Ecto neural progenitor cell (in vitro differentiated cells): ENCODE results near the gene C6orf58.

Experiments used
- DNase-seq: peaks from one replicate; pipeline ENCODE4 v3.0.0-alpha.2; 2018; ENCODE audit warnings: low spot score

Gene C6orf58

DNA sequence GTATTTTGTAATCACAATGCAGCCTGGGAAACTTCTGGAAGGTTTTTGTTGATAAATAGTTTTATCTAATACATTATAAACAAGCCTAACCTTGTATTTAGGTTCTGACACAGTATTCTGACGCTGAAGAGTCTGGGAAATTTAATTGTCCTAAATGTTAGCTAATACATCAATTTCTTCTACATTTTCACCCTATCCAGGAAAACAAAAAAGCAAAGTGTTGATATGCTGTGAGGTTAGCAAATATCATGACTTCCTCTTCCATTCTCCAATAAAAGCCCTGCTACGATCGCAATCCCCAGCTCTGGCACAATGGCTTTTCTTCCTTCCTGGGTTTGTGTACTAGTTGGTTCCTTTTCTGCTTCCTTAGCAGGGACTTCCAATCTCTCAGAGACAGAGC lies at the start of gene C6orf58:
TSS of gene C6orf58 (plus strand) at position 301 of the 400 bp plus-strand sequence. CDS start at position 313, 12 bp downstream.
- DNase-seq, result no peak

- no peak for DNase-seq
These were observed 44.0 kb upstream of the C6orf58 start for GRCh38 chr6:127533011-127533410.

- no peak for DNase-seq
These were observed 43.2 kb upstream of the C6orf58 start for GRCh38 chr6:127533736-127534135.

DNA sequence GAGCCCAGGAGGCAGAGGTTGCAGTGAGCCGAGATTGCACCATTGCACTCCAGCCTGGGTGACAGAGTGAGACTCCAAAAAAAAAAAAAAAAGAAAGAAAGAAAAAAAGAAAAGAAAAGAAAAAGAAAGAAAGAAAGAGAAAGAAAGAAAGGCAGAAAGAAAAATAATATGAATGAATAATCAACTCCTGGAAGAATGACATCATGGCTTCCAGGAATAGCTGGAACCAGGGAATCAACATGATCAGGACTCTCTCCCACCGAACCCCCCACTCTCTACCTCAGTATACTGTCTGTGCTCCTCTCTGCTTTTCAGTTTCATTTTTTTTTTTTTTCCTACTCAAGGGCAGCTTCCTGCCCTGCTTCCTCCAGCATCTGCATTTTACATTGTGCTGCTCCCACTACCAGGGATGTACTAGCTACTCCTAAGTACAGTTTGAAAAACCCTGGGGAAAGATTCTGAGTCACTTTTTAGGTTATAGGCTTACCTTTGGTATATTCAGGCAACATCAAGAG lies 38.2 kb upstream of the C6orf58 start:
- DNase-seq, result no peak

GRCh38 chr6:127539272-127539671 lies 37.7 kb upstream of the C6orf58 start:
- no peak for DNase-seq

DNA sequence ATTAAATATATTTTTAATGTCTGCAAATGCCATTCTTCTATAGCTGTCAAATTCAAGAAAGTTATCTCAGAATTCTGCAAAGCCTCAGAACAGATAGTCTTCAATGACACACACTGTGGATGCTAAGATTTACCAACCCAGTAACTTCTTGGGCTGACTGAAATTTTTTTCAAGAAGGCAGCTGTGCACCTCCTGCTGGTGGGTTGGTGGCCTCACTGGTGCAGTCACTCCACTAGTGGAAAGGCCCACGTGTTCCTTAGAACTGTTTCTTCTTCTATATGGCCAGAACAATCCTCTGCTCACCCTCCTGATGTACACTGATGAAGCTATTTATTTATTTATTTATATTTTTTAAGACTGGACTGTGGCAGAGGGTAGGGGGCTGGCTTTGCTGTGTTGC lies 29.8 kb upstream of the C6orf58 start:
- DNase-seq, result no peak

DNA sequence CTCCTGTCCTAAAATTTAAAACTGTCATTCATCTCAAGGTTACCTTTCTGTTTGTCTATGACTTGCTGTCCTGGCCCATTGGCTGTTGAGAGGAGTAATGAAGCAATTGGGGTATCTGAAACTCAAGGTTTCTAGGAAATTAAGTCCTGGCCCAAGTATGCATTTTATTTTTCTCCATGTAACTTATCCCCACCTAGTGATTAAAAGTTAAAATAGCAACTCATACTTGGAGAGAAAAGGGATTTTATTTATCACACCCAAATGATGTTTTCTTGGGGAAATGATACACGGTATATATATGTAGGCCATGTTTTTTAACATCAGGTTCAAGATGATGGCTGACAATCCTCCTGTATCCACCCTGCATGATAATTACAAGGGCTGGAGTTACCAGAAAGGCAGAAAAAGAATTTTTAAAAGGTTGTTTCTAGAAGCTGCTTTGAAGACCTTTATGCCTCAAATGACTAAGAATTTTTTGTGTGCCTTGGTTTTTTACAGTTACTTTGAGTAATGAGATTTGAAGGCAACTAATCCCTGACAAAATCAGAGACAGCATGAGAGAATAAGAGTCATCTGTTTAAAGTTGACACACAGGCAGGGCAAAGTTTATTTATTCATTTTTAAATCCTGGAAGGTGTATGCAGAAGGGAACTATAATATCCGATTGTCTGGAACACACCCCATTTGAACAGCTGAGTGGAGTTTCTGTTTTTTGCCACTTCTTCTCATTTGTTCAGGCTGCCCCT lies 28.9 kb upstream of the C6orf58 start:
- DNase-seq, result no peak

DNA sequence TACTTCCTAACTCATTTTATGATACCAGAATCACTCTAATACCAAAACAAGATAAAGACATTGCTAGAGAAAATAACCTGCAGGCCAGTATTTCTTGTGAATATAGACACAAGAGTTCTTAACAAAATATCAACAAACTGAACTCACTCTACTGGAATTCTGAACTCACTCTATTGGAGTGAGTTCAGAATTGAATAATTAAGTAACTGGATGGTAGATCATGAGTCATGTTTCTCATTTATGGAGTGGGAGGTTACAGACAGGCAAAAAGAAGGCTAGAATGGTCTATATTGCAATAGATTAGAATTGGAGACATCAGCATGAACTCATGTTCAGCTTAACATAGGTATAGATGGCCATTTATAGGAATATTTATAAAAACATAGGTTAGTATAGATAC lies 26.6 kb upstream of the C6orf58 start:
- DNase-seq, result no peak

DNA sequence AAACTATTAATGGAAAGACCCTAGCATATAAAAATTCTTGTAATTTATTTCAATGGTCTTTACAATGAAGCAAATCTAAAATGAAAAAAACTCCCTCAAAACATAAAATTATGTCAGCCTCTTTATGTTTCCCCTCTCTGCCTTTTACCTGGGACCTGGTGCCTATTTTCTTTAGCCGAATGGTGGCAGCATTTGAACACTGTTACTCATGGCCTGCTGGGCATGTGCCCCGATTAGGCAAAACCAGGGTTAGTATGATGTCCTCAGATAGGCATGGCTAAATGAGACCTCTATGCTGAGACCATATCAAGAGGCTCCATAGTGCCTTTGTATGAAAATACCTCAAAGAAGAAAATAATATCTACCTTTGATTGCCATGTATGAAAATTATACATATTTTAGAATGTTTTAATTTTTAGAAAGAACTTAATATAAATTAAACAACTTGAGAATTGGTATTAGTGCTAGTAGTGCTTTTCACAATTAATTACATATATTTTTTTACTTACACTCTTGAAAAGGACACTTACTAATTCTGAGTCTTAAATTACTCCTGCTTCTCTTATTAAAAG lies 22.5 kb upstream of the C6orf58 start:
- peak; percentile 50 for DNase-seq

- DNase-seq, result no peak
These were observed 15.3 kb upstream of the C6orf58 start for GRCh38 chr6:127561660-127562059.

DNA sequence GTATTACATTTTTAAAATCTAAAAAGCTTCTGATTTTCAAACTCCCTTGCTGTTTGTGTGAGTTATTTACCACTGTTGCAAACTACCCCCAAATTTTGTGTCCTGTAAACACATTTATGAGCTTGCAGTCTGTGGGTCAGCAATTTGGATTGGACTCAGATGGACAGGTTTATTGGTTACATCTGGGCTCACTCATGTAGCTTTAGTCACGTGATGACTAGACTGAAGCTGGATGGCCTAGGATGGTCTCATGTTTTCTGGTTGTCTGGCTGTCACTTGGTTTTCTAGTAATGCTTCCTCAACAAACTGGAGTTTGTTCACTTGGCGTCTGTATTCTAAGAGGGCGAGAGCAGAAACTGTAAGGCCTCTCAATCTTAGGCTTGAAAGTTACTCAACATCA lies 12.2 kb upstream of the C6orf58 start:
- no peak for DNase-seq

- DNase-seq, result no peak
These were observed 10.9 kb upstream of the C6orf58 start for GRCh38 chr6:127566119-127566518.

- DNase-seq, result no peak
These were observed 10.3 kb upstream of the C6orf58 start for GRCh38 chr6:127566651-127567050.

DNA sequence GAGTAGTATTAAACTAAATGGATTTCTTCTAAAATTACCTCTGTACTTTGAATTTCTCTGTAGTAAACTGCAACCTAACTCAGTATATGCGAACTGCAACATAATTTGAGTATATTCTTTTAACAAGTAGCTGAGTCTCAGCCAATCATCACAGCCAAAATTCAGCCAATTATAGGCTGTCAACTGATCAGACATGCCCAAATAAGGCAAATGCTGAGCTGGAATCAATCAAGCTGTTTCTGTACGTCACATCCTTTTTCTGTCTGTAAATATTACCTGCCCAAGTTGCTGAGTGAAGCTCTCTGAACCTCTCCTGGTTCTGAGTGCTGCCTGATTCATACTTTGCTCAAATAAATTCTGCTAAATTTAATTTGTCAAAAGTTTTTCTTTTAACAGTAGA lies 9.5 kb upstream of the C6orf58 start:
- DNase-seq, result no peak

DNA sequence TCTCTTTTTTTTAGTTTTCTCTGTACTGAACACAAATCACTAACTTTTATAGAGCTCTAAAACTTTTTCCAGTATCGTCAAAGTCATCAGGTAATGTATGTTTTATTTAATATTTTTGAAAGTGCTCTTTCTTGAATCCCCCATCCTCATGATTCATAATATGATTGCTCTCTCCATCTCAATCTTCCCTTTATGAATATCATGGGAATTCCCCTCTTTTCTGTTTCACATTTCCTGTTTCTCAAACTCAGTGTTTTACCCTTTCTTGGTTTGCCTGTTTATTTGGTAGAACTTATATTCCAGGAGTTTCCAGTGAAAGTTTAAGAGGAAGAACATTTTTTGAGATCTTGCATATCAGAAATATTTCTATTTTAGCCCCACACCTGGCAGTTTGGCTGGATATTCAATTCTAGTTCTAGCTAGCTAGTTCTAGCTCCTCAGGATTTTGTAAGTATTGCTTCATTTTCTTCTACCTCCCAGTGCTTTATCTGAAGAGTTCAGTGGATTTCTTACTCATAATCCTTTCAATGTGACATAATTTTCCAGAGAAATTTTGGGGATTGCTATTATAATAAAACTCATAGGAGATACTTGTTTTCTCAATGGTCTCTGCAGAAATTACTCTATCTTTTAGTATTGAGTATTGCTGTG lies 6.1 kb upstream of the C6orf58 start:
- no peak for DNase-seq

- DNase-seq, result no peak
These were observed 1.9 kb downstream of the C6orf58 start for GRCh38 chr6:127578900-127579299.

- DNase-seq, result no peak
These were observed 4.6 kb downstream of the C6orf58 start for GRCh38 chr6:127581576-127581975.

DNA sequence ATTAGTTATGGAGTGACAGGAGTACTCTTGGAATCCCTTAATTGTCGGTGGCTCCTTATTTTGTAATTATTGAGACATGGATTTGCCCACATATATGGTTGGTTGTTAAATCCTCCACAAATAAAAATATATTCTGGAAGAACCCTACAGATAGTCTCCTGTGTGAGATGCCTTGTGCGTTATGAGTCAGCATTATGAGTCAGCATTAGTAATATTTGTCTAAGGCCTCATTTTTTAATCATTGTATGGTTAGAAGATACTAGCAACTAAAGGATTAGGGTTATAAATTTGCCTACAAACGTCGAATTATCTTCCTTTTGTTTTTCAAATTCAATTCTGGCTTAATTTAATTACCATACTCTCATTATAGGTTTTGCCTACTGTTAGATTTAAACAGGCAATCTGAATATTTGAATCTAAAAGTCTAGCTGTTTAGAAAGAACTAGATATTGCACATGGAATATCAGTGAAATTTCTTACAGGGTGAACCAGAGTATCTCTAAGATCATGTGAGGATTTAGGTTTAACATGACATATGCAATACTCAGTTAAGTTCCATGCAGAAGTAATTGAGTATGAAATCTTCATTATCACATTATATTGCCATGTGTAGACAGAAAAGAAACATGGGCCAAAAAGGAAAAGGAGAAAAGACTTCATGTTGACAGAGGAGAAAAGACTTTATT lies 5.9 kb downstream of the C6orf58 start:
- no peak for DNase-seq

DNA sequence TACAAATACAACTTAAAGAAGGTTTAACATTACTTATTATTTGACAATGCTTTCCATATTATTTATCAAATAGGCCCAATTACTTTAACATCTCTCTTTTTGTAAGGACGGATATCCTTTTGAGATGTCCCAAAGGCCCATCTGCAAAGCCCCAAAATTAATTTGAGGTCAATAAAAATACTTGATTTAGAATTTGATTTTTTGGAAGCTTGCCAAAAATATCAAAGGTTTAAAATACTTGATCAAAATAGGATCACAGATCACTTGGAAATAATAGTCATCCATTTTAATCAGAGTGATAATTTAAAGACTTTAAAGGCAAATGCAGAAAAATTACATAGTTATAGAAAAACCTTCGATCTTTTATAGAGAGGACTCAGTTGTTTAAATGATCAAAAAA lies 8.1 kb downstream of the C6orf58 start:
- no peak for DNase-seq

GRCh38 chr6:127586372-127586771 lies 9.4 kb downstream of the C6orf58 start:
- DNase-seq, result no peak

DNA sequence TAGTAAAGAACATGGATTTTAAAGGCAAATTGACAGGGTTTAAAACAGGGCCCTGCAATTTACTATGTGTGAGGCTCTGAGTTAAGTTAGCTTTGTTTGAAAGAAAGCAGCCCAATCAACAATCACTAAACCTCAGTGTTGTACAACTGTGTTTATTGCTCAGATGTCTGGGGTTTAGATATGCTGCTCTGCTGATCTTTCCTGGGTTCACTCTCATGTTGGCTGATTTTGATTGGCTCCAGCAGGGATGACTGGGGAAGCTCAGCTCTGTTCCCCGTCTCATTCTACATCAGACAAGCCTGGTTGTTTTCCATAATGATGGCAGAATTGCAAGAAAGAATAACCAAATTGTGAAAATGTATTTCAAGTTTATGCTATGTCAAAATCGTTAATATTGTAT lies 10.9 kb downstream of the C6orf58 start:
- DNase-seq, result no peak

DNA sequence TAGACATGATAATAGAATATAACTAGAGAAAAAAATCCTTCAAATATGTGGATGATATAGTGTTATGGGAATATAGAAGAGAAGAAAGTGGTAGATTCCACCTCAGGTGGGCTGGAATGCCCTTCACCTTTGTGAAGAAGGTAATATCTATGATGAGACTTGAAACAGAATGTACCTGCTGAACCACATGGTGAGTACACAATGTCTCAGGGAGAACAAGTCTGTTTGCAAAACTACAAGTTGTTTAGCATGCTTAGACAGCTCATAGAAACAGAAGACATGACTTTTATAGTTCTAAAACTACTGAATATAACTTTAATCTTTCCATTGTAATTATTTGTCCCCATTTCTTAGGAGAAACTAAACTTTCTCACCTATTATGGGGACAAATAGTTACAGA lies 12.2 kb downstream of the C6orf58 start:
- no peak for DNase-seq

DNA sequence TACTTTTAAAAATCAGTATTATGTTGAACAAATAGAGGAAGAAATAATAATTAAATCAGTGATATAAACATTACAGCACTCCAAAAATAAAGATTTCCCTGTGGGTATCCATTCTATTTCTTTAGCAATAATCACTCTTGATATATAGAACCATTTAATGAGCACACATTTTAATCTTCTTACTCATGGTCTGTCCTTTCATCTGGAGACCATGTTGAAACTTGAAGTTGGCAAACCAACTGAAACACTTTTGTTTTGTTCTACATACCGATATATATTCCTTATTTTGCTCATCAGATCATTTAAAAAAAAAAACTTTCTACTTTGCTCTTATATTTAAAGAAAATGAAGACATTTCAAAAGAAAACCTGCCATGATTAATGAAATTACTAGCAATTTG lies 13.4 kb downstream of the C6orf58 start:
- DNase-seq, result no peak
